Measurements from ENCODE around the gene ZNF197. TPM values are rescaled to one million over a fixed set of nuclear protein-coding genes. Genes with fewer than 3 reads are reported as not detected.
"Not testable (repeated sequence)": the region's sequence is repeated elsewhere in the genome, so short reads cannot be mapped to it uniquely, and the experiment has no call there.

The ZNF197 gene
- total RNA-seq, result 10 to 100 TPM; 10.6 to 11.6 TPM

DNA sequence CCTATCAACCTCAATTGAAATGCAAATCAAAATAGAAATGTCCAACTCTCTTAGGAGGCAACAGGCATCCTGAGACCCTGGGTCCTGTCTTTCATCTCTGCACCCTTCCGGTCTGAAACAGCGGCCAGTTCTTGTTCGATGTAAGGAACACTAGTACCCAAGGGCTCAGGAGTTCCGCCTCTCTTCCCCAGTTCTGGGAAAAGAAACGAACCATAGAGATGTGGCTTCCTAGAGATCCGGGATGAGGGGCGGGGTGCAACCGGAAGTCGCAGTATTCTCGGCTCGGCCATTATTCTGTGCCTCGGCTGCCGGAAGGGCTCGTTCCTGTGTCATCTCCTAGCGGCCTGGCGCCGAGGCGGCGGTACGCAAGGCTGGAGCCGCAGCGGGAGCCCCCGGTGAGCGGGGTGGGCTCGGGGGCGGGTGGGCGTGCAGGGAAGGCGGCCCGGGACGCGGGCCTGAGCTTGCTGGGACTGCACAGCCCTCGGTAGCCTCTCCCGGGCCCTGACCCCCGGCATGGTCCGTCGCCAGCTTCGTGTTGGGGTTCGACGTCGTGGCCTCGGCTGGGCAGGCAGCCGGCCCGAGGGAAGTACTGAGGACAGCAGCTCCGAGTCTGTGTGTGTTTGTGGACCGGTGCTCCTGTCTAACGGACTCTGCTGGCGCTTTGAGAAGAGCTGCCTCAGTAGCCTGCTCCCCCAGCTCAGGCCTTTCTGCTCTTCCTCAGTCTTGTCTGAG lies at the start of gene ZNF197:
Gene ZNF197, plus strand, starts transcription at position 288 of the 732 bp plus-strand sequence. CDS start 4,119 bp downstream, outside the sequence.
- Mint-ChIP-seq H3K9me3 (no peaks in the 10 kb centered on the region), H3K4me3 (peak within 1 kb of the TSS; percentile 87), H3K4me1 (ENCODE audit: low read depth) (peaks cover 24% of the 10 kb centered on the region), H3K27ac (peak within 1 kb of the TSS; percentile 81), H3K36me3 (ENCODE audit: low read depth) (peaks cover 15% of the 10 kb centered on the region), H3K27me3 (no peaks in the 10 kb centered on the region)
- peak; percentile 81 for DNase-seq
- peak; percentile 95 for ATAC-seq
- TF ChIP-seq, protein P1, sequence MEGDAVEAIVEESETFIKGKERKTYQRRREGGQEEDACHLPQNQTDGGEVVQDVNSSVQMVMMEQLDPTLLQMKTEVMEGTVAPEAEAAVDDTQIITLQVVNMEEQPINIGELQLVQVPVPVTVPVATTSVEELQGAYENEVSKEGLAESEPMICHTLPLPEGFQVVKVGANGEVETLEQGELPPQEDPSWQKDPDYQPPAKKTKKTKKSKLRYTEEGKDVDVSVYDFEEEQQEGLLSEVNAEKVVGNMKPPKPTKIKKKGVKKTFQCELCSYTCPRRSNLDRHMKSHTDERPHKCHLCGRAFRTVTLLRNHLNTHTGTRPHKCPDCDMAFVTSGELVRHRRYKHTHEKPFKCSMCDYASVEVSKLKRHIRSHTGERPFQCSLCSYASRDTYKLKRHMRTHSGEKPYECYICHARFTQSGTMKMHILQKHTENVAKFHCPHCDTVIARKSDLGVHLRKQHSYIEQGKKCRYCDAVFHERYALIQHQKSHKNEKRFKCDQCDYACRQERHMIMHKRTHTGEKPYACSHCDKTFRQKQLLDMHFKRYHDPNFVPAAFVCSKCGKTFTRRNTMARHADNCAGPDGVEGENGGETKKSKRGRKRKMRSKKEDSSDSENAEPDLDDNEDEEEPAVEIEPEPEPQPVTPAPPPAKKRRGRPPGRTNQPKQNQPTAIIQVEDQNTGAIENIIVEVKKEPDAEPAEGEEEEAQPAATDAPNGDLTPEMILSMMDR (IDR thresholded peaks at IDR 0.05), result no peak
- intact Hi-C loops (cut with micrococcal nuclease), result no loop called here
- POLR2A ChIA-PET, result interaction anchor here (0.9 to 1.8 kb wide), 4 partner anchors 27 to 137 kb away, joined by 3 to 9 read pairs (median 4); partner anchors contain the start of genes KIAA1143 and KIF15
- CTCF ChIA-PET, result interaction anchor here (0.8 to 1.5 kb wide), 6 partner anchors 14 to 105 kb away, joined by 3 to 4 read pairs (median 3); partner anchors contain the start of gene ZNF502

DNA sequence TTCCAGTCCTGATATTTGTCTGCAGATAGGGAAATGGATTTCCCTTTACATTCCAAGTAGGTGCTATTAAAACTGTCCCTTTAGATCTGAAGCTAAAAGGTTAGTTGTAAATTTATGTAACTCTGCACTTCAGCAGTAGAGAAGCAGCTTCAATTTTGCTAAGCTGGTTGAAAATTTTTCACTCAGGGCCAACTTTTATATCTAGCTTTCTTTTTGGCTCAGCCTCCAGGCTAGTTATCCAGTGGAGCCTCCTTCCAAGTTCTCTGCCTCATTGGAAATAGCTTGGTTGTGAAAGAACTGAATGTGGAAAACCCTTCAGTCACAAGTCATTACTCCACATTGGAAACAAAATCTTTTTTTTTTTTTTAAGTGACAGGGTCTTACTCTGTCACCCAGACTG lies 48.2 kb upstream of the ZNF197 start:
- peaks cover under 1% of the 10 kb centered on the region for H3K27me3 Mint-ChIP-seq
- no peaks in the 10 kb centered on the region for H3K4me1 Mint-ChIP-seq (ENCODE audit: low read depth)
- H3K27ac Mint-ChIP-seq, result no peak overlapping the region
- no peak overlapping the region for H3K4me3 Mint-ChIP-seq
- TF ChIP-seq, protein P1 (IDR thresholded peaks at IDR 0.05), result no peak
- DNase-seq (no peak), ATAC-seq (no peak)
- ChIA-PET CTCF (no interaction called here), POLR2A (no interaction called here)
- peaks cover 26% of the 10 kb centered on the region for H3K9me3 Mint-ChIP-seq
- intact Hi-C loops (cut with micrococcal nuclease), result no loop called here
- peaks cover 37% of the 10 kb centered on the region for H3K36me3 Mint-ChIP-seq (ENCODE audit: low read depth)

DNA sequence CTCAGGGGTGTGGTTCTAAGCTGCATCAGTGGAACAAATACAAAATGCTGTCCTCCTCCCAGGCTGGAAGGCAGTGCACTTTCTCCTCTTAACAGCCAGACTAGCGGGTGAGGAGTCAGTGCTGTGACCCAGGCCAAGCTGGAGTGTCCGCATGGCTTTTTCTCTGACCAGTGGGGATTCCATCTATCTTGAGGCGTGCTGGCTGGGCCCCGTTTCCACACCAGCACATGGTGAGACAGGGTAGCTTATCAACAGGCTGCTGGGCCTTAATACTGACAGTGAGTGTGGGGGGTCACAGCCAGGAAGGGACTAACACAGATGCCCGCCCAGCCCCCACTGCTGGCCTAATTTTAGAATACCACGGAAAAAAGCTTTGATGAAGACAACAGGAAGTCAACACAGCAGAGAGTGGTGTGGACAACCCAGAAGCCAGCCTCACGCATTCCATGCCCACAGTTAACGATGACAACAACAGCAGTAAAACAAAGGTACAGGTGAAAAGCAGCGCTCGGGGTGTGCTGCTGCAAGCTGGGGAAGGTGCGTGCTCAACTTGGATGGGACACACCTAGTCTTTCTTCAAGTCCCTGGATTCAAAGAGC lies 47.4 kb upstream of the ZNF197 start:
- Mint-ChIP-seq H3K9me3 (peaks cover 19% of the 10 kb centered on the region), H3K36me3 (ENCODE audit: low read depth) (peaks cover 29% of the 10 kb centered on the region)
- POLR2A ChIA-PET, result interaction anchor here (0.6 kb wide), 1 partner anchor 121 kb away, joined by 3 read pairs; no protein-coding TSS in a partner anchor
- H3K27ac Mint-ChIP-seq; H3K27me3 Mint-ChIP-seq; ATAC-seq; intact Hi-C loops (cut with micrococcal nuclease); DNase-seq; H3K4me1 Mint-ChIP-seq (ENCODE audit: low read depth); H3K4me3 Mint-ChIP-seq: not testable (repeated sequence)
- CTCF ChIA-PET, result interaction anchor here (0.8 kb wide), 1 partner anchor 45 kb away, joined by 3 read pairs; no protein-coding TSS in a partner anchor

DNA sequence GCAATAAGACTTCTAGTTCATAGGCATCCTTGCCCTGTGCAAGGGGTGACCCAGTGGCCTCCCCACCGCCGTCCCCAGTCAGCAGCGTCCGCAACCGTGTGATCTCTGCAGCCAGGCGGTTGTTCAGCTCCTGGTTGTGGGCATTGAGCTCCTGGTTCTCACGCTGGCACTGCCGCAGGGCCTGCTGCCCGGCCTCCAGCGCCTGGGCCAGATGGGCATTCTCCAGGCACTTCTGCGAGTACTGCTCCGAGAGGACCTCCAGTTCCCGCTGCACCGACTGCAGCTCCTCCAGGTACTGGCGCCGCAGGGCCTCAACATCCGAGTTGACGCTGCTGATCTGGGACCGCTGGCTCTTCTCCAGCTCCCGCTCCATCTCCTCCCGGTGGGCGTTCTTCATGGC lies 46.5 kb upstream of the ZNF197 start:
- H3K27ac Mint-ChIP-seq; H3K4me3 Mint-ChIP-seq; ATAC-seq; intact Hi-C loops (cut with micrococcal nuclease); DNase-seq; H3K4me1 Mint-ChIP-seq (ENCODE audit: low read depth); POLR2A ChIA-PET; H3K27me3 Mint-ChIP-seq: not testable (repeated sequence)
- H3K36me3 Mint-ChIP-seq (ENCODE audit: low read depth), result peaks cover 23% of the 10 kb centered on the region
- peaks cover 14% of the 10 kb centered on the region for H3K9me3 Mint-ChIP-seq
- CTCF ChIA-PET, result interaction anchor here (0.8 kb wide), 1 partner anchor 46 kb away, joined by 3 read pairs; no protein-coding TSS in a partner anchor

DNA sequence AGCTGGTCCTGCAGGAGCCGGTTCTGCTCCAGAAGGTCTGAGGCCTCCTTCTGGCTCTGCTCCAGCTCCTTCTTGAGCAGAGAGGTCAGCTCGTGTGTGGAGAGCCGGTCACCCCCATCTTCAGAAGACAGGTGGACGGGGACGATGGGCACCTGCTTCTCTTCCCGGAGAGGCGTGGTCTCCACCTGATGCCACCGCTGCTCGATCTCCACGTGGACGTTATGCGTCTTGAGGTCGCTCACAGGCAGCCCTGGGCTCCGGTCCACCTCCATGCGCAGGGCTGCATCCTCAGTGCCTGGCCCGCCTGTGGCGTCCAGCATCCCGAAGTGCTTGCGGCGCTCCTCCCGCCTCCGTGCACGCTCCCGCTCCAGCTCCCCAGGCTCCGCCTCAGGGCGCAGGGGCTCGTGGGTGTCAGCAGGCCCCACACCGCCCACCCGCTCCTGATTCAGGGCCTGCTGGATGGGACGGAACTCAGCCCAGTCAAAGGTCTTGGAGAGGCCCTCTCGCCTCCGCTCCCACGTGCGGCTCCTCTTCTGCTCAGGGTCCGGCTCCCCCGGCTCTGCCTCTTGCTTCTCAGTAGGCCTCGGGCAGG lies 45.8 kb upstream of the ZNF197 start:
- H3K27ac Mint-ChIP-seq; H3K4me1 Mint-ChIP-seq (ENCODE audit: low read depth); H3K4me3 Mint-ChIP-seq; intact Hi-C loops (cut with micrococcal nuclease); ATAC-seq; DNase-seq; POLR2A ChIA-PET; H3K27me3 Mint-ChIP-seq; CTCF ChIA-PET: not testable (repeated sequence)
- H3K9me3 Mint-ChIP-seq, result peaks cover 17% of the 10 kb centered on the region
- peaks cover 23% of the 10 kb centered on the region for H3K36me3 Mint-ChIP-seq (ENCODE audit: low read depth)

DNA sequence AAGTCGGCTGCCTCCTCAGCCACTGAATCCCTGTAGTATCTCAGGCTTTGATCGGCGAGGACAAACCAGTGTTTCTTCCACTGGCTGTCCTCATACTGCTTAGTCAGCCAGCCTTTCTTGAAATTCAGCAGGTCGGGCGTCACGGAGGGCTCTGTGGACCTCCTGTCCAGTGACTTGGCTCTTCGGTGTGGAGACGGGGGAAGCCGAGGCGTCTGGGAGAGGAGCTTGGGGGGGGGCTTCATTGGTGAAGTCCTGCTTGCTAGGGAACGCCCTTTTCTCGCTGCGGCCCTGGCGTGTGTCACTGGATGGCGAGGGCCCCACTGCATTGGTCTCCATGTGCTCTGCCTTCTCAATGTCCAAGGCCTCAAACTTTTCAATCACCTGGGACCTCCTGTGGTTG lies 45.1 kb upstream of the ZNF197 start:
- intact Hi-C loops (cut with micrococcal nuclease); H3K4me1 Mint-ChIP-seq (ENCODE audit: low read depth); H3K4me3 Mint-ChIP-seq; POLR2A ChIA-PET; ATAC-seq; CTCF ChIA-PET; DNase-seq; H3K27ac Mint-ChIP-seq: not testable (repeated sequence)
- peaks cover 23% of the 10 kb centered on the region for H3K36me3 Mint-ChIP-seq (ENCODE audit: low read depth)
- H3K27me3 Mint-ChIP-seq, result peaks cover 11% of the 10 kb centered on the region
- peaks cover 17% of the 10 kb centered on the region for H3K9me3 Mint-ChIP-seq

DNA sequence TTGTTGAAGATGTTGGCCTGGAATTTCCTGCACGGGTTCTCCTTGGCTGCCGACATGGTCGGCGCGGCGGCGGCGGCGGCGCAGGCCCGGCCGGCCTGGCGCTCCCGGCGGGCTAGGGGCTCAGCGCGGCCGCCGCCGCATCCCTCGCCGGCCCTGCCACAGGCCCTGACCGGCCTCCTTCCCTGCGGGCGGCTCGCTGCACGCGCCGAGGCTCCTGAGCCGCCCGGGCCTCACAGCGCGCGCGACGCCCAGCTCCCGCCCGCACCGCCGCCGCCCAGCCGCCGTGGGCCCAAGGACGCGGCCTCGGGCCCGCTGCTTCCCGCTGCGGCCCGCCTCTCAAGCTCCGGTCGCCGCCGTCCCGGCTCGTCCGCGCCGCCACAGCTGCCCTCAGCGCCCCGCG lies 43.9 kb upstream of the ZNF197 start:
- H3K4me1 Mint-ChIP-seq (ENCODE audit: low read depth); DNase-seq; intact Hi-C loops (cut with micrococcal nuclease); H3K4me3 Mint-ChIP-seq; ATAC-seq; POLR2A ChIA-PET; CTCF ChIA-PET; H3K27ac Mint-ChIP-seq: not testable (repeated sequence)
- H3K27me3 Mint-ChIP-seq, result peaks cover 11% of the 10 kb centered on the region
- peaks cover 16% of the 10 kb centered on the region for H3K9me3 Mint-ChIP-seq
- H3K36me3 Mint-ChIP-seq (ENCODE audit: low read depth), result peaks cover 23% of the 10 kb centered on the region
